ENCODE results near the gene KCNG4.
"Not testable (repeated sequence)": the region's sequence is repeated elsewhere in the genome, so short reads cannot be mapped to it uniquely, and the experiment has no call there.

KCNG4 gene

DNA sequence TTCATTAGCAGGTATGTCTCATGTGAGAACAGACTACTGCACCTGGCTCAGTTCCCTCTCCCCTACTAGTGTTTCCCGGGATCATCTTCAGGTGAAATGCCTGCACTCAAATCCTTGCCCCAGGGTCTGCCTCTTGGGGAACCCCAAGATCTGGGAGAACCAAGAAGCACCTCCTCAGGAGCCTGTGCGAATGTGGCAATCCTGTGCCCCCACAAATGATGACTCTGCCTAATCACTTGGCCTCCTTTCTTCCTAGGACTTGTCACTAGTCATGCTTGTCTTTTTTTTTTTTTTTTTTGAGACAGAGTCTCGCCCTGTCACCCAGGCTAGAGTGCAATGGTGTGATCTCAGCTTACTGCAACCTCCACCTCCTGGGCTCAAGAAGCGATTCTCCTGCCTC, 27.2 kb downstream of the KCNG4 start:
- ChIA-PET CTCF (no interaction called here), POLR2A (no interaction called here)
- TF ChIP-seq, protein P1, sequence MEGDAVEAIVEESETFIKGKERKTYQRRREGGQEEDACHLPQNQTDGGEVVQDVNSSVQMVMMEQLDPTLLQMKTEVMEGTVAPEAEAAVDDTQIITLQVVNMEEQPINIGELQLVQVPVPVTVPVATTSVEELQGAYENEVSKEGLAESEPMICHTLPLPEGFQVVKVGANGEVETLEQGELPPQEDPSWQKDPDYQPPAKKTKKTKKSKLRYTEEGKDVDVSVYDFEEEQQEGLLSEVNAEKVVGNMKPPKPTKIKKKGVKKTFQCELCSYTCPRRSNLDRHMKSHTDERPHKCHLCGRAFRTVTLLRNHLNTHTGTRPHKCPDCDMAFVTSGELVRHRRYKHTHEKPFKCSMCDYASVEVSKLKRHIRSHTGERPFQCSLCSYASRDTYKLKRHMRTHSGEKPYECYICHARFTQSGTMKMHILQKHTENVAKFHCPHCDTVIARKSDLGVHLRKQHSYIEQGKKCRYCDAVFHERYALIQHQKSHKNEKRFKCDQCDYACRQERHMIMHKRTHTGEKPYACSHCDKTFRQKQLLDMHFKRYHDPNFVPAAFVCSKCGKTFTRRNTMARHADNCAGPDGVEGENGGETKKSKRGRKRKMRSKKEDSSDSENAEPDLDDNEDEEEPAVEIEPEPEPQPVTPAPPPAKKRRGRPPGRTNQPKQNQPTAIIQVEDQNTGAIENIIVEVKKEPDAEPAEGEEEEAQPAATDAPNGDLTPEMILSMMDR (IDR thresholded peaks at IDR 0.05; ENCODE audit: insufficient read depth, low read length, missing control alignments) = no peak
- no peak overlapping the region for H3K4me3 ChIP-seq (ENCODE audit: low read depth, low read length)
- no peak for DNase-seq (ENCODE audit: low read depth, low spot score)

DNA sequence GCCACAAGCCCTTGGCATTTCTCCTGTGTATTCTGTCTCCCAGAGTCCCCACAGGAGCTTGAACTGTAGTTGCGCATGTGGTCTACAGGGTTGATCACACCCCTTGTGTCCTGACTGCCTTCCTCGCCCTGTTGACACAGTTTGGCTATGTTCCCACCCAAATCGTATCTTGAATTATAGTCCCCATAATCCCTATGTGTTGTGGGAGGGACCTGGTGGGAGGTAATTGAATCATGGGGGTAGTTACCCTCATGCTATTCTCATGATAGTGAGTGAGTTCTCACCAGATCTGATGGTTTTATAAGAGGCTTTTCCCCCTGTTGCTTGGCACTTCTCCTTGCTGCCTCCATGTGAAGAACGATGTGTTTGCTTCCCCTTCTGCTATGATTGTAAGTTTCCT, 27.7 kb downstream of the KCNG4 start:
- TF ChIP-seq, protein P1 (IDR thresholded peaks at IDR 0.05; ENCODE audit: insufficient read depth, low read length, missing control alignments) = no peak
- no peak for DNase-seq (ENCODE audit: low read depth, low spot score)
- POLR2A ChIA-PET = no interaction called here
- CTCF ChIA-PET = no interaction called here
- no peak overlapping the region for H3K4me3 ChIP-seq (ENCODE audit: low read depth, low read length)

DNA sequence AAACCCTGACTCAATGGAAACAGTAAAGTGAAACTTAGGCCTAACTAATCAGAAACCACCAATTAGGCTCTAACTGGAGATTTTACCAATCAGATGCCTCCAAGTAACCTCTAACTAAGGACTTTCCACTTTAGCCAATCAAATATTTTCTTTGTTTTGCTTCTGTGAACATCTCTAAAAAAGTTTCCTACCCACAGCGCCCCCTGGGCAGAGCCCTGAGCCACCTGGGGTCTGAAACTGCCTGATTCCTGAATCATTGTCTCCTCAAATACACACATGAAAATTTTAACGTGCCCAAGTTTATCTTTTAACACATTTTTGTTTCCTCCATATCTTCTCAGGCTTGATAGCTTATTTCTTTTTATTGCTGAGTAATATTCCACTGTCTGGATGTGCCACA, 29.8 kb downstream of the KCNG4 start:
- TF ChIP-seq, protein P1 (IDR thresholded peaks at IDR 0.05; ENCODE audit: insufficient read depth, low read length, missing control alignments) = no peak
- POLR2A ChIA-PET = no interaction called here
- CTCF ChIA-PET = interaction anchor here (0.5 to 1.3 kb wide), 4 partner anchors 11 to 23 kb away, joined by 3 to 5 read pairs (median 3); partner anchors contain the start of gene TAF1C
- no peak overlapping the region for H3K4me3 ChIP-seq (ENCODE audit: low read depth, low read length)
- no peak for DNase-seq (ENCODE audit: low read depth, low spot score)

DNA sequence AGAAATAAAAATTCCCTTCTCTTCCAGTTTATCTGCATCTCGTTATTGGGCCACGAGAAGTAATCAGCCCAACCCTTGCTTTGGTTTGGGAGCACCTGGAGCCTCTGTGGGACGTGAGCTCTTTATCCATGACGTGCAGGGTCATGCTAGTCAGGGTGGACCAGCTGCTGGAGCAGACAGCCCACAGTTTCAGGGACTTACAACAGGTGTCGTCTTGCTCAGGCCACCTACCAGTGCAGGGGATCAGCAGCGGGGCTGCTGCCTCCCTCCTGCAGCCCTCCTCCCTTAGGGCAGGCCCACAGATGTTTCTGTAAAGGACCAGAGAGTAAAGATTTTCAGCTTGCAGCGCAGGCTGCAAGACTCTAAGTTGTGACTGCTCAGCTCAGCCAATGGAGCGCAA, 31.9 kb downstream of the KCNG4 start:
- CTCF ChIA-PET = interaction anchor here (1.3 kb wide), 1 partner anchor 21 kb away, joined by 3 read pairs; the partner anchor contains the start of gene TAF1C
- DNase-seq (ENCODE audit: low read depth, low spot score) = no peak
- TF ChIP-seq, protein P1 (IDR thresholded peaks at IDR 0.05; ENCODE audit: insufficient read depth, low read length, missing control alignments) = no peak
- POLR2A ChIA-PET = no interaction called here
- no peak overlapping the region for H3K4me3 ChIP-seq (ENCODE audit: low read depth, low read length)

DNA sequence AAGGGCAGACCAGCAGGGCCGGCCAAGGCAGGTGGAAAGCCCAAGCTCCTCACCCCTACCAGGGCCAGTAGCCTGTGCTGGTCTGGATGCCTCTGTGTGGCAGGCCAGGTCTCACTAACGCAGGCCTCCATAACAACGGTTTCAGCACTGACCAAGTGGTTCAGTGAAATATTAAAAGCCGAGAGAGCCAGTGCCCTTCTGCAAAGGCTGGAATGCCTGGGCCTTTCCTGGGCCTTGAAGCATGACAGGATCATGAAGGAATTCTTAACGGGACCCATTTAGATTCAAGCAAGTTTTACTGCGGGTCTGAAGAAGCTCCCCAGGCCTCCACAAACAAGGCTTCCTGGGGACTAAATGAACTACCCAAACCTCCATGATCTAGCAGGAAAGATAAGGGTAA, 32.6 kb downstream of the KCNG4 start:
- CTCF ChIA-PET = interaction anchor here (1.3 kb wide), 1 partner anchor 21 kb away, joined by 3 read pairs; the partner anchor contains the start of gene TAF1C
- no peak for DNase-seq (ENCODE audit: low read depth, low spot score)
- no peak overlapping the region for H3K4me3 ChIP-seq (ENCODE audit: low read depth, low read length)
- TF ChIP-seq, protein P1 (IDR thresholded peaks at IDR 0.05; ENCODE audit: insufficient read depth, low read length, missing control alignments) = no peak
- POLR2A ChIA-PET = no interaction called here

DNA sequence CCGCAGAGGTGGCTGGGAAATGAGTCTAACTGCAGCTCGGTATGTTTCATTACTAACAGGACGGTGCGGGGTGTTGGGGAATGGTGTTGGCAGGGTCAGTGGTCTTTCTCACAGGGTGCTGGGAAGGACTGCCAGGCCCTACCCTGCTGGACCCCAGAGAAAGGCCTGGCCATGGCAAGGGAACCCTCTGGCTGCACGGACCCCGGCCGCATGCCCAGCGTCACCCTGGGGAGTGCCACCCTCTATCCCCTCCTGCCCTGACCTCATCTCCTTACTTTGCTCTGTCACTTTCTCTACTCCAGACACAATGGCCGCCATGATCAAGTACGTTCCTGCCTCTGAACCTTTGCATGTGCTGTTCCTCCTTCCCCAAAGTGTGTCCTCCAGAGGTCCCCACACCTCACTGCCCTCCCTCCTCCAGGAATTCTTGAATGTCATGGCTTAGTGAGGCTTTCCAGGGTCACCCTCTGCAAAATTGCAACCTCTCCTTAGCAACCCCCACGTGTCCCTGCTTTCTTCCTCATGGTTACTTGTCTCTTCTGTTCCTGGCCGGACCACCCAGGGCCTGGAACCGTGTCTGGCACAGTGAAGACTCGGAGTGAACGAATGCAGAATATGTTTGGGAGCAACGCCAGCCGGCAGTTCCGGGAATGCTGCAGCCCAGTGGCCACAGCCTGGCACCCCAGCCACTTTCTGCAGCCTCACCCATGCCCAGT, 33.7 kb downstream of the KCNG4 start:
- ChIA-PET CTCF (no interaction called here), POLR2A (no interaction called here)
- no peak for DNase-seq (ENCODE audit: low read depth, low spot score)
- no peak overlapping the region for H3K4me3 ChIP-seq (ENCODE audit: low read depth, low read length)
- TF ChIP-seq, protein P1 (IDR thresholded peaks at IDR 0.05; ENCODE audit: insufficient read depth, low read length, missing control alignments) = no peak

DNA sequence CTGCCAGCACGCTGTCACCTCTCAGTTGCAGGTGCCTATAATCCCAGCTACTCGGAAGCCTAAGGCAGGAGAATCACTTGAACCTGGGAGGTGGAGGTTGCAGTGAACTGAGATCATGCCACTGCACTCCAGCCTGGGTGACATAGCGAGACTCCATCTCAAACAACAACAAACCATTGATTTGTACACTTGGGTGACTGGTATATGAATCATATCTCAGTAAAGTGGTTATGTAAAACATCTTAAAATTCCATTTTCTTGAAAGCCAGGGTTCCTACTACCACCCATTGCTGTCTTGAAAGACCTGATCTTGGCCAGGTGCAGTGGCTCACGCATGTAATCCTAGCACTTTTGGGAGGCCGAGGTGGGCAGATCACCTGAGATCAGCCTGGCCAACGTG, 34.7 kb downstream of the KCNG4 start:
- CTCF ChIA-PET = not testable (repeated sequence)

DNA sequence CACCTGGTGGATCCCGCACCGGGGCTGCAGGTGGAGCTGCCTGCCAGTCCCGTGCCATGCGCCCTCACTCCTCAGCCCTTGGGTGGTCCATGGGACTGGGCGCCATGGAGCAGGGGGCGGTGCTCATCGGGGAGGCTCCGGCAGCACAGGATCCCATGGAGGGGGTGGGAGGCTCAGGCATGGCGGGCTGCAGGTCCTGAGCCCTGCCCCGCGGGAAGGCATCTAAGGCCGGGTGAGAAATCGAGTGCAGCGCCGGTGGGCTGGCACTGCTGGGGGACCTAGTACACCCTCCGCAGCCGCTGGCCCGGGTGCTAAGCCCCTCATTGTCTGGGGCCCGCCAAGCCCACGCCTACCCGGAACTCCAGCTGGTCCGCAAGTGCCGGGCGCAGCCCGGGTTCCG, 35.3 kb downstream of the KCNG4 start:
- H3K4me3 ChIP-seq (ENCODE audit: low read depth, low read length); DNase-seq (ENCODE audit: low read depth, low spot score); POLR2A ChIA-PET: not testable (repeated sequence)
- CTCF ChIA-PET = interaction anchor here (1.4 kb wide), 1 partner anchor 120 kb away, joined by 4 read pairs; no protein-coding TSS in a partner anchor

More for the DNA sequence above, 34.7 kb downstream of the KCNG4 start:
- DNase-seq (ENCODE audit: low read depth, low spot score); POLR2A ChIA-PET; H3K4me3 ChIP-seq (ENCODE audit: low read depth, low read length): not testable (repeated sequence)

All from AG04449 (cell line).